Endothelial cell of umbilical vein (primary cell): Measurements from ENCODE around the gene GADD45GIP1.

ENCODE experiments used
- JUN ChIP-seq: IDR thresholded peaks from 2 replicates; pipeline ENCODE4 v1.6.1; 2011; ENCODE audit warnings: borderline replicate concordance, low read depth; ENCODE audit not compliant: insufficient read length, insufficient read depth
- POLR2A ChIP-seq: IDR thresholded peaks from 2 replicates; pipeline ENCODE4 v1.6.1; 2012; ENCODE audit warnings: low read depth, mild to moderate bottlenecking, control low read depth, low read length
- POLR2AphosphoS5 ChIP-seq: IDR thresholded peaks from 2 replicates; pipeline ENCODE4 v1.6.1; 2012; ENCODE audit warnings: low read depth, mild to moderate bottlenecking, control low read depth, low read length, moderate library complexity; ENCODE audit not compliant: insufficient read depth
- TF ChIP-seq, protein P1 (sequence below), 2 donors: IDR thresholded peaks; 1 replicate in 1 of 2; 2 replicates in 1 of 2; pipeline ENCODE4 v1.5.1; 2011; ENCODE audit warnings: low read length in 2 of 2, mild to moderate bottlenecking in 2 of 2, moderate library complexity in 2 of 2, control low read depth in 1 of 2, inconsistent platforms in 1 of 2, low read depth in 1 of 2; ENCODE audit not compliant: insufficient read depth in 1 of 2; ENCODE audit errors: extremely low read depth in 1 of 2
- TF ChIP-seq, protein P2 (sequence below): IDR thresholded peaks from 2 replicates; pipeline ENCODE4 v1.6.1; 2011; ENCODE audit not compliant: insufficient read depth, insufficient read length

- TF ChIP-seq, protein P1, sequence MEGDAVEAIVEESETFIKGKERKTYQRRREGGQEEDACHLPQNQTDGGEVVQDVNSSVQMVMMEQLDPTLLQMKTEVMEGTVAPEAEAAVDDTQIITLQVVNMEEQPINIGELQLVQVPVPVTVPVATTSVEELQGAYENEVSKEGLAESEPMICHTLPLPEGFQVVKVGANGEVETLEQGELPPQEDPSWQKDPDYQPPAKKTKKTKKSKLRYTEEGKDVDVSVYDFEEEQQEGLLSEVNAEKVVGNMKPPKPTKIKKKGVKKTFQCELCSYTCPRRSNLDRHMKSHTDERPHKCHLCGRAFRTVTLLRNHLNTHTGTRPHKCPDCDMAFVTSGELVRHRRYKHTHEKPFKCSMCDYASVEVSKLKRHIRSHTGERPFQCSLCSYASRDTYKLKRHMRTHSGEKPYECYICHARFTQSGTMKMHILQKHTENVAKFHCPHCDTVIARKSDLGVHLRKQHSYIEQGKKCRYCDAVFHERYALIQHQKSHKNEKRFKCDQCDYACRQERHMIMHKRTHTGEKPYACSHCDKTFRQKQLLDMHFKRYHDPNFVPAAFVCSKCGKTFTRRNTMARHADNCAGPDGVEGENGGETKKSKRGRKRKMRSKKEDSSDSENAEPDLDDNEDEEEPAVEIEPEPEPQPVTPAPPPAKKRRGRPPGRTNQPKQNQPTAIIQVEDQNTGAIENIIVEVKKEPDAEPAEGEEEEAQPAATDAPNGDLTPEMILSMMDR (IDR thresholded peaks at IDR 0.05; ENCODE audit: extremely low read depth in 1 of 2, insufficient read depth in 1 of 2, low read depth in 1 of 2, low read length in 2 of 2) = no peak
- TF ChIP-seq POLR2AphosphoS5 (peak; percentile 100), POLR2A (peak; percentile 98), JUN (peak; percentile 77)
- TF ChIP-seq, protein P2, sequence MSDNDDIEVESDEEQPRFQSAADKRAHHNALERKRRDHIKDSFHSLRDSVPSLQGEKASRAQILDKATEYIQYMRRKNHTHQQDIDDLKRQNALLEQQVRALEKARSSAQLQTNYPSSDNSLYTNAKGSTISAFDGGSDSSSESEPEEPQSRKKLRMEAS = peak; percentile 100
Measured at GRCh38 chr19:12945479-12946091, 11.4 kb downstream of the GADD45GIP1 start, which contains the start of gene RAD23A.
